ENCODE results near the gene NEK1. TPM values are rescaled to one million over a fixed set of nuclear protein-coding genes. Genes with fewer than 3 reads are reported as not detected.

The NEK1 gene
- total RNA-seq, 4 donors from 2014 or later: 66.9 to 100 (median 90.5) TPM

DNA sequence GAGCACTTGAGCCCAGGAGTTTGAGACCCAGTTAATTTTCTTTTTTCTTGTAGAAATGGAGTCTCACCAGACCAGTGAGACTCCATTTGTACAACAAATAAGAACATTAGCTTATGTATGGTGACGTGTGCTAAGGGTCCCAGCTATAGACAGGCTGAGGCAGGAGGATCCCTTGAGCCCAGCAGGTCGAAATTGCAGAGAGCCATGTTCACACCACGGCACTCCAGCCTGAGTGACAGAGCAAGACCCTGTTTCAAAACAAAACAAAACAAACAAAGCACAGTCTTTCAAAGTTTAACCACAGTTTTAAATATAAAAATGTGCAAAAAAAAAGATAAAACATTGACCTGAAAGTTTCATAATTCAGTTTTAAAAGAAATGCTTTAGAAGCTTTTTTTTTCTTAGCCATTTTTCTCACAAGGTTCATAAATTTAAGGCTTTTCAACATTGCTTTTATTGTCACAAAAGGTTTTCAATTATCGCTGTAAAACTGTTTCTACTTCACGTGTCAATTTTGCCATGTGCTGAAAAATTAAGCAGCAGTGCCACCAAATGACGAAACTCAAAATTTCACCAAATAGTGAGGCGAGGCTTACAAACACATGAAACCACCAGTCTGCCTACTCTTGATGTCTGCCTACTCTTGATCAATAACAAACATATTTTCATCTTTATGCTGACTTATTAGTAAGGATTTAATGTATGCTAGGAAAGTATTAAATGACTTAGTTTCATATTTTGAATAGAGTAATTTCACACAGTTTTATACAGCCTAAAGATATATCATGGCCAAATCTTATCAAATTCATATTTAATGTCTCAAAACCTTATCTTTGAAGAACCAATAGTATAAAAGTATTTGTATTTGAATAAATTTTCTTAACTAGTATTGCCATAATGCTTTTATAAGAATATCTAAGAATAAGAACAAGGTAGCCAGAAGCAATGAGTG, 126.3 kb downstream of the NEK1 start:
- Histone ChIP-seq H3K4me3 (no peak overlapping the region), H3K27me3 (no peaks in the 10 kb centered on the region), H3K27ac (no peak overlapping the region), H3K4me1 (peaks cover 0 to 8% (median 2%) of the 10 kb centered on the region in 4 donors), H3K9me3 (peaks cover 0 to 14% (median 0%) of the 10 kb centered on the region in 4 donors), H3K36me3 (peaks cover 0 to 63% (median 0%) of the 10 kb centered on the region in 3 donors)
- 17 to 21% methylated on average over 7 of the region's 7 CpGs for WGBS, 2 donors
- peak in 1 of 2 donors; percentile 51 for DNase-seq (ENCODE audit: low spot score in 2 of 2)
- no peak for TF ChIP-seq EP300 (IDR thresholded peaks at IDR 0.05)
- TF ChIP-seq, protein P1, sequence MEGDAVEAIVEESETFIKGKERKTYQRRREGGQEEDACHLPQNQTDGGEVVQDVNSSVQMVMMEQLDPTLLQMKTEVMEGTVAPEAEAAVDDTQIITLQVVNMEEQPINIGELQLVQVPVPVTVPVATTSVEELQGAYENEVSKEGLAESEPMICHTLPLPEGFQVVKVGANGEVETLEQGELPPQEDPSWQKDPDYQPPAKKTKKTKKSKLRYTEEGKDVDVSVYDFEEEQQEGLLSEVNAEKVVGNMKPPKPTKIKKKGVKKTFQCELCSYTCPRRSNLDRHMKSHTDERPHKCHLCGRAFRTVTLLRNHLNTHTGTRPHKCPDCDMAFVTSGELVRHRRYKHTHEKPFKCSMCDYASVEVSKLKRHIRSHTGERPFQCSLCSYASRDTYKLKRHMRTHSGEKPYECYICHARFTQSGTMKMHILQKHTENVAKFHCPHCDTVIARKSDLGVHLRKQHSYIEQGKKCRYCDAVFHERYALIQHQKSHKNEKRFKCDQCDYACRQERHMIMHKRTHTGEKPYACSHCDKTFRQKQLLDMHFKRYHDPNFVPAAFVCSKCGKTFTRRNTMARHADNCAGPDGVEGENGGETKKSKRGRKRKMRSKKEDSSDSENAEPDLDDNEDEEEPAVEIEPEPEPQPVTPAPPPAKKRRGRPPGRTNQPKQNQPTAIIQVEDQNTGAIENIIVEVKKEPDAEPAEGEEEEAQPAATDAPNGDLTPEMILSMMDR (IDR thresholded peaks at IDR 0.05): peak in 4 of 5 experiments; percentile 13 to 63 (median 47)

DNA sequence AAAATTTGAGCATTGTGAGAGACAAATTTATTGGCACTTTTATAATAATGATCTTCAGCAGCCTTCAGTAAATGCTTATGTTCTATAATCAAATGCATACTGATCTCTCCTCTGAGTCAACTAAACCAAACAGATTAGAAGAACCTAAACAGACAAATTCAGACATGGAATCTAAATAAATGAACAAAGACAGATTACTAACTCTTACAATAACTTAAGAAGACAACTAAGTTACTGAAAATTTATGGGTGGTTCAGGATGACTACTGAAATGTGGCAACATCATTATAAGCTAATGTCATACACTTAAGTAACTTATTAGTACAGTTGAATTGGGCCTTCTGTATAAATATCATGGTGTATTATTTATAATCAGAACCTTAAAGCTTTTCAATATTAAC, 127.3 kb downstream of the NEK1 start:
- Histone ChIP-seq H3K36me3 (peaks cover 0 to 58% (median 0%) of the 10 kb centered on the region in 3 donors), H3K4me3 (no peak overlapping the region), H3K9me3 (peaks cover 0 to 8% (median 0%) of the 10 kb centered on the region in 4 donors), H3K27me3 (no peaks in the 10 kb centered on the region), H3K4me1 (peaks cover 0 to 8% (median 2%) of the 10 kb centered on the region in 4 donors), H3K27ac (no peak overlapping the region)
- no peak for DNase-seq (ENCODE audit: low spot score in 2 of 2)
- no peak for TF ChIP-seq POLR2A (IDR thresholded peaks at IDR 0.05)
- no peak for TF ChIP-seq EP300 (IDR thresholded peaks at IDR 0.05)
- TF ChIP-seq, protein P1 (IDR thresholded peaks at IDR 0.05): no peak

DNA sequence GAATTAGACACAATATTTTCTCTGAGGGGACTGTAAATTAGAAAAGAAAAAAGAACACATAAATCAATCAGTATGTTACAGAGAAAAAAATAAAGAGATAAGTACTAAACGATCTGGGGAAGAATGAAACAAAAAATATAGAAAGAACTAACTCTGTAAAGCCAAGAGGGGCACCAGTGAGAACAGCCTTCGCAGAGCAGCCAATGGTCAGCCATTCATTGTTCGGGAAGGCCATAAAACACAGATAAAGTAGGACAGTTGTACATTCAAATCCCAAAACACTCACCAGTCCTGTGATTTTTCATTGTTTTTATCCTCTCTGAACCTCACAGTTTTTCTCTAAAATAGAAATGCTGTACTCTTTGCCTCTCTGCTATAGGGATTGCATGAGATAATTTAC, 127.9 kb downstream of the NEK1 start:
- WGBS, 2 donors: 40 to 51% methylated on average over 3 of the region's 3 CpGs
- peaks cover 0 to 8% (median 0%) of the 10 kb centered on the region in 4 donors for H3K9me3 ChIP-seq
- H3K4me3 ChIP-seq: no peak overlapping the region
- TF ChIP-seq EP300 (IDR thresholded peaks at IDR 0.05) (no peak), POLR2A (IDR thresholded peaks at IDR 0.05) (no peak)
- TF ChIP-seq, protein P1 (IDR thresholded peaks at IDR 0.05): no peak
- peak overlapping the region in 1 of 4 donors; percentile 3 for H3K27ac ChIP-seq
- peaks cover 0 to 52% (median 0%) of the 10 kb centered on the region in 3 donors for H3K36me3 ChIP-seq
- H3K4me1 ChIP-seq: peaks cover 0 to 8% (median 2%) of the 10 kb centered on the region in 4 donors
- no peaks in the 10 kb centered on the region for H3K27me3 ChIP-seq
- no peak for DNase-seq (ENCODE audit: low spot score in 2 of 2)

DNA sequence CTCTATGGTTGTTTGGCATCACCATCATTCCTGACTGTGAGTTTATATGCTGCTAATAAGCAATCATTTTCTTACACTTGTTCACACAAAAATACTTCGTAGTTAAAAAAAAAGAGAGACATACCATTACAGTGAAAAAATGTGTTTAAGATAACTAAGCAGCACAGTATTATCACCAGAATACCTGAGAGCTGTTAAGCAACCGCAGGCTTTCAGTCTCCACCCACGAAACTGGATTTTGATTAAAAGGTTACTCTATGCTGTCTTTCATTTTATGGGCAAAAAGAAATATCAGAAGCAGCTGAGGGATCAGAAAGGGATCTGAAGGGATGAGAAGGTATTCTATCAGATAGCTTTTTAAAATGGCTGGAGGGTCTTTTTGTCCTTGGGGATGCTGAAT, 148.3 kb downstream of the NEK1 start:
- Histone ChIP-seq H3K9me3 (no peaks in the 10 kb centered on the region), H3K27me3 (no peaks in the 10 kb centered on the region), H3K4me3 (no peak overlapping the region), H3K36me3 (peaks cover 0 to 39% (median 0%) of the 10 kb centered on the region in 3 donors), H3K4me1 (no peaks in the 10 kb centered on the region), H3K27ac (no peak overlapping the region)
- no peak for DNase-seq (ENCODE audit: low spot score in 2 of 2)
- no peak for TF ChIP-seq POLR2A (IDR thresholded peaks at IDR 0.05)
- TF ChIP-seq, protein P1 (IDR thresholded peaks at IDR 0.05): no peak
- TF ChIP-seq EP300 (IDR thresholded peaks at IDR 0.05): no peak
- 92 to 95% methylated on average over 3 of the region's 3 CpGs for WGBS, 2 donors

DNA sequence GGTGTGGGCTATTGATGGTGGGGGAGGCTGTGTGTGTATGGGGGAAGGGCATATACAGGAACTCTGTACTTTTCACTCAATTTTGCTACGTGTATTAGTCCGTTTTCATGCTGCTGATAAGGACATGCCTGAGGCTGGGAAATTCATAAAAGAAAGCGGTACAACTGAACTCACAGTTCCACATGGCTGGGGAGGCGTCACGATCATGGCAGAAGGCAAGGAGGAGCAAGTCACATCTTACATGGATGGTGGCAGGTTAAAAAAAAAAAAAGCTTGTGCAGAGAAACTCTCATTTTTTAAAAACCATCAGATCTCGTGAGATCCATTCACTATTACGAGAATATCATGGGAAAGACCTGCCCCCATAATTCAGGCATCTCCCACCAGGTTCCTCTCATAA, 152.3 kb downstream of the NEK1 start:
- Histone ChIP-seq H3K36me3 (peaks cover 0 to 56% (median 0%) of the 10 kb centered on the region in 3 donors), H3K9me3 (no peaks in the 10 kb centered on the region), H3K4me1 (no peaks in the 10 kb centered on the region), H3K4me3 (no peak overlapping the region), H3K27me3 (no peaks in the 10 kb centered on the region), H3K27ac (no peak overlapping the region)
- 96 to 97% methylated on average over 7 of the region's 7 CpGs for WGBS, 2 donors
- DNase-seq (ENCODE audit: low spot score in 2 of 2): no peak
- TF ChIP-seq, protein P1 (IDR thresholded peaks at IDR 0.05): no peak
